OCI-M2 (cell line): ENCODE results near the gene TVP23A.
"Not testable (repeated sequence)": the region's sequence is repeated elsewhere in the genome, so short reads cannot be mapped to it uniquely, and the experiment has no call there.

ENCODE experiments used
- DNase-seq: peaks from one replicate; lab custom pipeline; 2025; ENCODE audit not compliant: unreplicated experiment; lab: John Stamatoyannopoulos, UW

Gene TVP23A

GRCh38 chr16:10806698-10807097, 11.9 kb downstream of the TVP23A start:
- no peak for DNase-seq

GRCh38 chr16:10805334-10805733, 13.3 kb downstream of the TVP23A start:
- no peak for DNase-seq

GRCh38 chr16:10799736-10800135, 18.9 kb downstream of the TVP23A start:
- DNase-seq: no peak

GRCh38 chr16:10791048-10791447, 27.5 kb downstream of the TVP23A start:
- no peak for DNase-seq

GRCh38 chr16:10788630-10789029, 30.0 kb downstream of the TVP23A start:
- DNase-seq: not testable (repeated sequence)

- DNase-seq: no peak
Measured at GRCh38 chr16:10787304-10787703, 31.3 kb downstream of the TVP23A start.

- no peak for DNase-seq
Measured at GRCh38 chr16:10782628-10783027, 36.0 kb downstream of the TVP23A start.

- DNase-seq: no peak
Measured at GRCh38 chr16:10780628-10781027, 38.0 kb downstream of the TVP23A start.

GRCh38 chr16:10779908-10780307, 38.7 kb downstream of the TVP23A start:
- DNase-seq: not testable (repeated sequence)

GRCh38 chr16:10777356-10777755, 41.2 kb downstream of the TVP23A start:
- no peak for DNase-seq

GRCh38 chr16:10776923-10777322, 41.7 kb downstream of the TVP23A start:
- DNase-seq: not testable (repeated sequence)

- DNase-seq: no peak
Measured at GRCh38 chr16:10776280-10776679, 42.3 kb downstream of the TVP23A start.

- no peak for DNase-seq
Measured at GRCh38 chr16:10770907-10771306, 47.7 kb downstream of the TVP23A start.

- DNase-seq: no peak
Measured at GRCh38 chr16:10769381-10769780, 49.2 kb downstream of the TVP23A start.

GRCh38 chr16:10767127-10767526, 51.5 kb downstream of the TVP23A start:
- no peak for DNase-seq

- no peak for DNase-seq
Measured at GRCh38 chr16:10765772-10766171, 52.8 kb downstream of the TVP23A start.

GRCh38 chr16:10763456-10763855, 55.1 kb downstream of the TVP23A start:
- no peak for DNase-seq

GRCh38 chr16:10762336-10763016, 56.1 kb downstream of the TVP23A start:
- DNase-seq: no peak

- DNase-seq: no peak
Measured at GRCh38 chr16:10761373-10761772, 57.2 kb downstream of the TVP23A start.

GRCh38 chr16:10760858-10761257, 57.7 kb downstream of the TVP23A start:
- no peak for DNase-seq

- DNase-seq: no peak
Measured at GRCh38 chr16:10756574-10756973, 62.0 kb downstream of the TVP23A start.

- DNase-seq: no peak
Measured at GRCh38 chr16:10754941-10755340, 63.7 kb downstream of the TVP23A start.

- DNase-seq: no peak
Measured at GRCh38 chr16:10753670-10754069, 64.9 kb downstream of the TVP23A start.
